ENCODE results near the gene MINPP1.

DNA sequence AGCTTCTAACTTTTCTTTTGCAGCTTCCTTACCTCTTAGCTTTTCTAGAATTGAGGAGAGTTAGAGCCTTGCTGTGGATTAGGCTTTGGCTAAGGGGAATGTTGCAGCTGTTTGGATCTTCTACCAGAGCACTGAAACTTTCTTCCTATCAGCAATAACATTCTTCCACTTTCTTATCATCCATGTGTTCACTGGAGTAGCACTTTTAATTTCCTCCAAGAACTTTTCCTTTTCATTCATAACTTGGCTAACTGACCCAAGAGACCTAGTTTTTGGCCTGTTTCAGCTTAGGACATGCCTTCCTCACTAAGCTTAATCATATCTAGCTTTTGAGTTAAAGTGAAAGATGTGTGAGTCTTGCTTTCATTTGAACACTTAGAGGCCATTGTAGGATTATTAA, 19.6 kb downstream of the MINPP1 start:
- TF ChIP-seq POLR2A (IDR thresholded peaks at IDR 0.05) (no peak), CTCF (IDR thresholded peaks at IDR 0.05) (no peak)
